Left lobe of liver (tissue), 2 donors: ENCODE data around the gene PIAS4. TPM values are rescaled to one million over a fixed set of nuclear protein-coding genes. Genes with fewer than 3 reads are reported as not detected.
"Not testable (repeated sequence)": the region's sequence is repeated elsewhere in the genome, so short reads cannot be mapped to it uniquely, and the experiment has no call there.

ENCODE experiments used
- ATAC-seq: fragments of 200-7000 bp; cut with Tn5 transposase; one replicate; pipeline ENCODE4 v1.9.1; 2020; ENCODE audit warnings: mild to moderate bottlenecking, moderate library complexity
- DNase-seq: peaks from one replicate; pipeline ENCODE4 v3.0.0-alpha.2; 2020; ENCODE audit warnings: low spot score
- total RNA-seq: library from RNA; stranded (reverse); gene quantifications from one replicate; pipeline ENCODE4 v1.2.1, GENCODE V29; 2021
- donor health status: DM: no; HTN: no; CAD: no; lungs with moderate emphysema.
- donor health status: DM: no; HTN: yes; CAD: no.

Gene PIAS4, protein sequence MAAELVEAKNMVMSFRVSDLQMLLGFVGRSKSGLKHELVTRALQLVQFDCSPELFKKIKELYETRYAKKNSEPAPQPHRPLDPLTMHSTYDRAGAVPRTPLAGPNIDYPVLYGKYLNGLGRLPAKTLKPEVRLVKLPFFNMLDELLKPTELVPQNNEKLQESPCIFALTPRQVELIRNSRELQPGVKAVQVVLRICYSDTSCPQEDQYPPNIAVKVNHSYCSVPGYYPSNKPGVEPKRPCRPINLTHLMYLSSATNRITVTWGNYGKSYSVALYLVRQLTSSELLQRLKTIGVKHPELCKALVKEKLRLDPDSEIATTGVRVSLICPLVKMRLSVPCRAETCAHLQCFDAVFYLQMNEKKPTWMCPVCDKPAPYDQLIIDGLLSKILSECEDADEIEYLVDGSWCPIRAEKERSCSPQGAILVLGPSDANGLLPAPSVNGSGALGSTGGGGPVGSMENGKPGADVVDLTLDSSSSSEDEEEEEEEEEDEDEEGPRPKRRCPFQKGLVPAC
- total RNA-seq = 13.6 TPM

DNA sequence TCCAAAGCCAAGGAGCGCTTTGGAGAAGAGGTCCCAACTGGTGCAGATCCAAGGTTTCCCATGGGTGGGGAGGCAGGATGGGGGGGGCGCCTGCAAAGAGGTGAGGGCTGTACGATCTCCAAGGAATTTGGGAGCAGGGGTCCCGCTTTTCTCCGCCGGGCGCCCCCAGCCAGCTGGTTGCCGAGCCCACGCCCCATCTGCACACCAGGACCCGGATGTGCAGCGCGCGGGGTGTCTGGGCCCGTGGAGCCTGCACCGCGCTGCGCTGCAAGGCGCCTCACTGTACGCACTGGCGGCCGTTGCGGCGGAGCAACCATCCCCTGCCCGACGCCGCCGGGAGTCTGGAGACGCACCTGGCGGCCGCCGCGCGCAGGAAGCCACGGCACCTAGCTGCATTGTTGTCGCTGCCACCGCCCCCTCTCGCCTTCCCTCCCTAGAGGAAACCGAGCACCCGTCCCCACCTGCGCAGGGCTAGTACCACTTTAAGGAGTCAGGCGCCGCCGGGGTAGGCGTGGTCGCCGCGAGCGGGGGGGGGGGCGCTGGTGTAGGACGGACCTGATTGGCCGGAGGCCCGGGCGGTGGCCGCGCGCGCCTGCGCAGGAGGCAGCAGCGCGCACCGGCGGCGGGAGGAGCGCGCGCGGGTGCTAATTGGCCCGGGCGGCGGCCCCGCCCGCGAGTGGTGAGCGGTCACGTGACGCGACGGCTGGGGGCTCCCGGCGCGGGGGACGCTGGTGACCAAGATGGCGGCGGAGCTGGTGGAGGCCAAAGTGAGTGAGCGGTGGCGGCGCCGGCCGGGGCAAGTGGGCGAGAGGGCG is at the start of gene PIAS4:
PIAS4 (plus strand) TSS at position 716 of the 815 bp plus-strand sequence; CDS start at position 741, 25 bp downstream.
- DNase-seq (peak; percentile 97), ATAC-seq (peak; percentile 90)

DNA sequence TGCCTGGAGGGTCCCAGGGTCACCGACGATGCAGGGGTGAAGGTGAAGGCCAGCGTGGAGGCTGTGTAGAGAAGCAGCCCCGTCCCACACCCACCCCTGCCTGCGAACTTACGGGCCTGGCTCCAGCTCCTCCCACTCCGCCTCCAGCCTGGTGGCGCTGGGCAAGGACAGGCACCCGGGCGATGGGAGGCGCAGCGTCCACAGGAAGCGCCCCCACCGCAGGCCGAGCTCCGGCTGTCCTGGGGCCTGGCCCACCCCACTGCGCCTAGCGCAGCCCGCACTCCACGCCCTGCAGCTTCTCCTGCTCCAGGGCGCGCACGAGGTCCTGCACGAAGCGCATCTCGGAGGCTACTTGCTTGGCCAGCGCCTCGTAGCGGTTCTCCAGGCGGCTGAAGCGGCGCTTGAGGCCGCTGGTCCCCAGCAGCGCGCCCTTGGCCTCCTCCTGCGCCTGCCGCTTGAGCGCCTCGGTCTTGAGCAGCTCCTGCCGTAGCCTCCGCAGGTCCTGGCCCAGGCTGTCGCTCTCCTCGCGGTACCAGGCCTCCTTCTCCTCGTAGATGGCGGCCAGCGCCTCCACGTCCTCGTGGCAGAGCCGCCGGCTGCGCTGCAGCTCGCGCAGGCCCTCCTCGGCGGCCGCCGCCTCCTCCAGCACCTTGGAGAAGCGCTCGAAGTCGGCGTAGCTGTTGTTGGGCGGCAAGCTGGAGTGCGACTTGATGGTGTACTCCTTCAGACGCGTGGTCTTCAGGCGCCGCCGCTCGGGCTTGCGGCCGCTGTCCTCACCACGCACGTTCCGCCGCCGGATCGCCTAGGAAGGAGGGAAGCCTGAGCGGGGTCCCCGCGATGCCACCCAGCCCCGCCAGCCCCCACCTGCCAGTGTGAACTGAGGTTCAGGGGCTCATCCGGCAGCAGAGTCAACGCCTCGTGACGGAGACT is 48.4 kb upstream of the PIAS4 start:
- ATAC-seq = no peak
- no peak for DNase-seq

DNA sequence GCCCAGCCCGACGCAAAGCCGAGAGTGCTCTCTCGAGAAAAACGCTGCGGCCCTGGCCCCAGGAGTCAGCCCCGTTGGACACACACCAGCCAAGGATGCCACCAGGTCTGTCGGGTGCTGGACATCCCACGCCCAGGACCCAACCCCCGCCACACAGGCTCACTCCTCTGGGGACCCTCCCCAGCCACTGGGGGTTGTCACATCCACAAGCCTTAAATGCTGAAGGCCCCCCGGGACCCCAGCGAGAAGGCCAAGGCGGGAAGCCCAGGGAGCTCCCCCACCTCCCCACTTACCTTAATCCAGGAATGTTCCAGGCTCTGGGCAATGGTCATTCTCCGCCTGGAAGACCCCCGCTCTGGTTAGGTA is 47.8 kb upstream of the PIAS4 start:
- DNase-seq (no peak), ATAC-seq (no peak)

DNA sequence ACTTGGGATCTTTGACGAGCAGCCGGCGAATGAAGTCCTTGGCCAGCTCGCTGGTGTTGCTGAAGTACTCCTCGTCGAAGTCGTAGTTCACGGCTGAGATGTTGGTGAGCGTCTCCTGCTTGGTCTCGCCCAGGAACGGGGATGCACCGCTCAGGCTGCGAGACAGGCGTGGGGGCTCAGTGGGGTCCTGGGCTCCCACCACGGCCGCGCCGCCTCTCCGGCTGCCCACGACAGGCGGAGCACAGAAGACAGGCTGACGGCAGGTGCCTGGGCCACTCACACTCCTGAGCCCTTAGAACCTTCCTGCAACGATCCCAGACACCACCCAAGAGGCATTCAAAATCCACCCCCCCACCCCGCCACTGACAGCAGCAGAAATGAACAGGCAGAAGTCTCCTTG is 46.5 kb upstream of the PIAS4 start:
- DNase-seq (no peak), ATAC-seq (no peak)

GRCh38 chr19:3963458-3964255 is 43.9 kb upstream of the PIAS4 start:
- DNase-seq (no peak), ATAC-seq (no peak)

GRCh38 chr19:3964256-3965194 is 43.0 kb upstream of the PIAS4 start:
- no peak for ATAC-seq
- DNase-seq = no peak

DNA sequence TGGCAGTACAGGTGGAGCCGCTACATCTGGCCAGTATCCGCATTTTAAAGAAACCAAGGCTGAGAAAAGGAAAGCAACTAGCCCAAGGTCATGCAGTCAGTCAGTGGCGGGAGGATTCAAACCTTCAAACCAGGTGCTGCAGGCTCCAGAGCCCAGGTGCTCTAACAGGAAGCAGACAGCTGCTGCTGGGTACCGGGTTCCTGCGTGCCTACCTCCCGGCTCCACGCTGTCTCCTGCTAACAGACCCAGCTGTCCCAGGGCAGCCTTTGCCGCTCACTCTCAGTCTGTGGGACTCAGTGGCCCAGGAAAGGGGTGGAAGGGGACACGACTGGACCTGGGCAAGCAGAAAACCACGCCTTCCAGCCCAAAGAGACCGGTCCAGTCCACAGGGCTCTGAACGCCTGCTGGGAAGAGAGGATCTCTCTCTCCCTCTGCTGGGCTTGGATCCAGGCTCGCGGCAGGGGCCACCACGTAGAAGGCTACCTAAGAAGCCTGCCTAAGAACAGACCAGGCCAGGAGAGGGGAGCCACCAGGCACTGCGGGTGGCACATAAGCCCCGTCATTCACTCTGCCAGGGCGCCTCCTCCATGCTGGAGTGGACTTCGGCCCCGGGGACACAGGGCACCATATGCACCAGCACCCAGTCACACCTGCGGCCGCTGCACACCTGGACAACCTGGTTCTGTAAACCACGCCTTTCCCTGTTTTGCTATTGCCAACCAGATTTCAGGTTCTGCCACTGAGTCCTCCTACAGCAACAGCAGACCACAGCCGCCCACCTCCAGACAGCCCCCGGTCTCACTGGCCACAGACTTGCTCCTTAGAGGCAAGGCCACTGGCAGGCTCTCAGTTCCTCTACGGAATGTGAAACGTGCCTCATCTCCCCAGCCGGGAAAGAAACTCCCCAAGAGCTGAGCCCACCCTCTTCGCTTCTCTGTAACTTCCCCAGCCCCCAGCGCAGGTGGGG is 41.2 kb upstream of the PIAS4 start:
- no peak for ATAC-seq

GRCh38 chr19:3967983-3968382 is 39.6 kb upstream of the PIAS4 start:
- not testable (repeated sequence) for DNase-seq, ATAC-seq

More for the DNA sequence above, 41.2 kb upstream of the PIAS4 start:
- no peak for DNase-seq

- peak; percentile 72 for DNase-seq
- ATAC-seq = peak; percentile 43
Measured at GRCh38 chr19:3968556-3969434, 38.7 kb upstream of the PIAS4 start.

DNA sequence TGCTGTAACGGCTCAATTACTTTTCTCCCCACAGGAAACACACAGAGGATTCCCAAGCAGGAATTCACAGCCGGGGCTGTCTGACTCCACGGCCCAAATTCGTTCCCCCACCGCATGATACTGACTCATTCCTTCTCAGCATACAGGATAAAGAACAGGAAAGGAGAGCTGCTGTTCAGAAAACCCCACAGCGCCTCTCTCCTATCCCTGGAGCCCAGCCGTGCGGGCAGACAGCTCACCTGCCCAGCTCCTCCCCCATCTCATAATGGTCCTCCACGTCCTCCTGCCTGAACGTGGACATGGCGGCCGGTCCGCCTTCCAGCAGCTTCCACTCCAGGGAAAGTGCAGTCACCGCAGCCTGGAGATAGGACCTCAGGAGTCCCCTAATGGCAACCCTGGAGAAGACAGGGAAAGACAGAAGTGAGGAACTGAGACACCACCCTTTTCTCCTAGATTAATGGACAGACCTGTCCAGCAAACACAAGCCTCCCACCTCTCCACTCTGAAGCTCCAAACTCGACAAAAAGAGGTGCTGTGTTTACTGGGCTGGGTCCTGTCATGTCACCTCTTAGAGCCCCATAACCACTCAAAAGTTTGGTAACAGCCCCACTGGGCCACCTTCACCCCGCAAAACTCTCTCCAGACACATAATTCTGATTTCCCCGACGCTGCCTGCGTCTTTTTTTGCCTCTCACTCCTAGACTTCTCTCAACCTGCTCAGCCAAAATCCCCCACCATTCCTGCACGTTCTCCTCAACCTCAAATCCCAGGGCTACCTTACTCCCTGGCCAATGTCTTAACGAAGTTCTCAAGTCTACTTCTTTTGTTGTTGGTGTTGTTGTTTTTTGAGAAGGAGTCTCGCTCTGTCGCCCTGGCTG is 37.9 kb upstream of the PIAS4 start:
- DNase-seq (no peak), ATAC-seq (no peak)

- DNase-seq (no peak), ATAC-seq (no peak)
Measured at GRCh38 chr19:3970313-3970807, 37.2 kb upstream of the PIAS4 start.

DNA sequence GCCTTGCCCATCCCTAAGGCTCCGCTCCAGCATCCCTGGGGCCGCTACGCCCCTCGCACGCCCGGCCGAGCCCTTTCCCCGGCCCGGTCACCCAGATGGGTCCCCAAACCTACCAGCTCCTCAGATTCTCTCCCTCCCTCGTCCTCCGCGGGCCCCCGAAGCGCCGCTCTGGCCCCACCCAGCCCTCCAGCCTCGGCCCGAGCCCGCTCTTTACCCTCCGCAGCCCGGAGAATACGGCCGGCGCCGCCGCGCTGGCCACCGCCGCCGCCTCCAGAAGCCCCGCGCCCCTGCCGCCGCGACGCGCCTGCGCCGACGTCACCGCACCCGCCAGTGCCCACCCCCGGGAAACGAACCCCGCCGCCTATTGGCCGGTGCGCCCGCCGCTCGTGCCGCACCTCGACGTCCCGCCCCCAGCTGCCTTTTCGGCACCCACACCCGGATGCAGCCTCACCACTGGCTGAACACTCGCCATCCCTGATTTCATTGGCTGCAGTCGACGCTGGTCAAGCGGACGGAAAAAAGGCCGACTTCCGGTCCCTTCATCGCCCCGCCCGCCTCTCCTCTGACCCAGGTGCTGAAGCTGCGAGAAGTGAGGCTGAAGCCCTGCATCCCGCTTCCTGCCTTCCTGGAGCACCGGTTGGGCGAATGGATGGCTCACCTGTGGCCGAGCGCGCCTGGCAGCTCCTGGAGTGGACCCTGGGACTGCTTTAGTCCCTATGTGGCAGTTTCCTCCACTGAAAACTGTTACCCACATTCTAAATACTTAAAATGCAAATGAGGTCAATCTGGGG is 36.5 kb upstream of the PIAS4 start, which contains the start of gene DAPK3:
DAPK3 (minus strand) TSS at position 292 of the 791 bp plus-strand sequence. CDS start 1,364 bp downstream, outside the sequence.
- peak; percentile 95 for ATAC-seq
- peak; percentile 99 for DNase-seq

DNA sequence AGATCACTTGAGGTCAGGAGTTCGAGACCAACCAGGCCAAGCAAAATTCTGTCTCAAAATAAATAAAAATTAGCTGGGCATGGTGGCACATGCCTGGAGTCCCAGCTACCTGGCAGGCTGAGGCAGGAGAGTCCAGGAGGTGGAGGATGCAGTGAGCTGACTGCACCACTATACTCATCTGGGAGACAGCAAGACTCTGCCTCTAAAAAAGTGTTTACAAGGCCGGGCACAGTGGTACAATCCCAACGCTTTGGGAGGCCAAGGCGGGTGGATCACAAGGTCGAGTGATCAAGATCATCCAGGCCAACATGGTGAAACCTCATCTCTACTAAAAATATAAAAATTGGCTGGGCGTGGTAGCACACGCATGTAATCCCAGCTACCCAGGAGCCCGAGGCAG is 32.4 kb upstream of the PIAS4 start:
- DNase-seq (no peak), ATAC-seq (no peak)

- no peak for DNase-seq
Measured at GRCh38 chr19:3975637-3976087, 31.9 kb upstream of the PIAS4 start.

More at GRCh38 chr19:3975637-3976087, 31.9 kb upstream of the PIAS4 start:
- ATAC-seq = no peak
